H1 (cell line): ENCODE measurements around the gene KCNMB1. TPM values are rescaled to one million over a fixed set of nuclear protein-coding genes. Genes with fewer than 3 reads are reported as not detected.

Experiments used
- CHD7 ChIP-seq: fragments of 300-600 bp; sonication (generic); IDR thresholded peaks from 2 replicates; pipeline ENCODE4 v1.7.1; 2012; ENCODE audit warnings: low read length, moderate library complexity, mild to moderate bottlenecking, inconsistent platforms; ENCODE audit not compliant: insufficient replicate concordance
- CTCF ChIP-seq, 3 experiments: IDR thresholded peaks; 1 replicate in 2 of 3; 2 replicates in 1 of 3; pipeline versions ENCODE4 v1.5.1 to v1.6.1; 2011; ENCODE audit warnings: low read length in 3 of 3, mild to moderate bottlenecking in 3 of 3, inconsistent platforms in 2 of 3, low read depth in 1 of 3, moderate library complexity in 1 of 3; ENCODE audit not compliant: insufficient read depth in 1 of 3; ENCODE audit errors: control extremely low read depth in 1 of 3
- polyA plus RNA-seq, 7 experiments: library from polyadenylated mRNA; depleted of rRNA in 3 of 7; stranded (reverse) in 5 of 7; unstranded in 2 of 7; fragments of >200 nt in 5 of 7; fragments of 200-250 nt in 2 of 7; gene quantifications; 1 replicate in 5 of 7; 2 replicates in 1 of 7; 4 replicates in 1 of 7; pipeline versions ENCODE4 v1.2.1 to v1.2.3, GENCODE V29; 2011 to 2013; ENCODE audit warnings: missing spikeins in 2 of 7, mixed read lengths in 2 of 7
- total RNA-seq: library from RNA; stranded (reverse); fragmentation: NEBNext Ultra II Directional; extraction: Animal tissue kit (Norgen Biotek cat#: 25700); gene quantifications from 2 replicates; pipeline ENCODE4 v1.2.1, GENCODE V29; 2021

KCNMB1 gene
- total and polyA plus RNA-seq, 2 of the 8 experiments (the other 6 are each of a cell fraction or from before 2014, with no cell fraction given) = 0.08 to 0.19 TPM

GRCh38 chr5:170334626-170335025, 54.5 kb downstream of the KCNMB1 start (continued):
- no peak for TF ChIP-seq CHD7
- no peak for TF ChIP-seq CTCF (IDR thresholded peaks at IDR 0.05; ENCODE audit: control extremely low read depth in 1 of 3, insufficient read depth in 1 of 3, low read depth in 1 of 3, low read length in 3 of 3)
